CD4-positive, alpha-beta T cell treated with Interleukin-10 for 1 hour (primary cell): Measurements from ENCODE around the gene CCNQ.

Experiments
- DNase-seq: peaks from one replicate; pipeline ENCODE4 v3.0.0-alpha.2; 2020

The CCNQ gene

DNA sequence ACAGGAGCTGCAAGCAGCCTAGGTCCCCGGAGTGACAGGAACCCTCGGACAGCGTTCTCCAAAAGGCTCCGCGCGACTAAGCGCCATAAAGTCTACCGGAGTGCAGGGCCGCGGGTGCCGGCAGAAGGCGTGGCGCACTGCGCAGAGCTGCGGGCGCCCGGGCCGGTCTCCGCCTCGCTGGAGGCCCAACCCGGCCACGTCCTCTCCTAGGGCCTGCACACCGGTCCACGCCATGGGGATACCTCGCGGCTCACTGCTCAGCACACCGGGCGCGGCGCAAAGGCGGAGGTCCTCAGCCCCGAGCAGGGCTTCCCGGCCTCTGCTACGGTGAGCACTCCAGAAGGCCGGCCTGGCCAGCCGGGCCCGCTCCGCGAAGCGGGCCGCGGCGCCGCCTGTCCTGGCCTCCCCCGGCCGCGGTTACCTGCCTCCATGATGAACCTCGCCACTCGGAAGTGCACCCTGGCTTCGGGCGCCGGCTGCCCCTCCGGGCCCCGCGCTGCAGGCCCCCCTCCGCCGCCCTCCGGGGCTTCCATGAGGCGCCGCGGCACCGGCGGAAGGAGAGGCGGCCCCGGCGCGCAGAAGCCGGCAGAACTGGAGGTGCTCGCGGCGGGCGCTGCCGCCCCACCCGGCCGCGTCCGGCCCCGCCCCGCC lies at the start of gene CCNQ:
Gene CCNQ (minus strand): TSS at position 599 of the 651 bp plus-strand sequence. CDS start 66 bp downstream, at position 533.
- no peak for DNase-seq

DNA sequence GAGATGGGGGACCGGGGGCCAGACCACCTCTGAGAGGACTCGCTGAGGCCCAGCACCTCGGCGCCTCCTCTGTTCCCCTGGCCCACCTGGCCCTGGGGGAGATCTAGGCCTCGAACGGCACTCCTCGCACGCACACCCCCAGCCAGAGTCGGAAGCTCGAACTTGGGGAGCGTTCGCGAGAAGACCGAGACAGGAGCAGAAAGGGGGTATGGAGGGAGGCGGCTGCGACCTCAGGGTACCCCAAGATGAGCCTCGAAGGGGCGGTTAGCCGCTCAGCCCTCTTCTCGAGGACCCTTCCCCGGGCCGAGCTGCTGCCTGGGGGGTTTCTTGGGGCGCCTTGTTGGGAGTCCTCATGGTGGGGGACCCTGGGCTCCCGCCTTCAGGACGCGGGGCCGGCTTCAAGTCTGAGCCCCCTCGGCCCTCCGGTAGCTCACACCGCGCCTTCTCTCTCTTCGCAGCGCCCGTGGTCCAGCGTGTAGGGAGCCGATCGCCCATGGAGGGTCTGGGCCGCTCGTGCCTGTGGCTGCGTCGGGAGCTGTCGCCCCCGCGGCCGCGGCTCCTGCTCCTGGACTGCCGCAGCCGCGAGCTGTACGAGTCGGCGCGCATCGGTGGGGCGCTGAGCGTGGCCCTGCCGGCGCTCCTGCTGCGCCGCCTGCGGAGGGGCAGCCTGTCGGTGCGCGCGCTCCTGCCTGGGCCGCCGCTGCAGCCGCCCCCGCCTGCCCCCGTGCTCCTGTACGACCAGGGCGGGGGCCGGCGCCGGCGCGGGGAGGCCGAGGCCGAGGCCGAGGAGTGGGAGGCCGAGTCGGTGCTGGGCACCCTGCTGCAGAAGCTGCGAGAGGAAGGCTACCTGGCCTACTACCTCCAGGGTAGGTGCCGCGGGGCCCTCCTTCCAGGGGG lies 48.8 kb upstream of the CCNQ start:
- no peak for DNase-seq

GRCh38 chrX:153646620-153647373 lies 47.9 kb upstream of the CCNQ start, which contains the start of gene DUSP9:
Gene DUSP9, plus strand, starts transcription at chrX:153647203. Its CDS starts 751 bp downstream, at chrX:153647954.
- DNase-seq: no peak

GRCh38 chrX:153645921-153646488 lies 47.1 kb upstream of the CCNQ start:
- no peak for DNase-seq

- no peak for DNase-seq
Measured at GRCh38 chrX:153645151-153645550, 46.2 kb upstream of the CCNQ start.

DNA sequence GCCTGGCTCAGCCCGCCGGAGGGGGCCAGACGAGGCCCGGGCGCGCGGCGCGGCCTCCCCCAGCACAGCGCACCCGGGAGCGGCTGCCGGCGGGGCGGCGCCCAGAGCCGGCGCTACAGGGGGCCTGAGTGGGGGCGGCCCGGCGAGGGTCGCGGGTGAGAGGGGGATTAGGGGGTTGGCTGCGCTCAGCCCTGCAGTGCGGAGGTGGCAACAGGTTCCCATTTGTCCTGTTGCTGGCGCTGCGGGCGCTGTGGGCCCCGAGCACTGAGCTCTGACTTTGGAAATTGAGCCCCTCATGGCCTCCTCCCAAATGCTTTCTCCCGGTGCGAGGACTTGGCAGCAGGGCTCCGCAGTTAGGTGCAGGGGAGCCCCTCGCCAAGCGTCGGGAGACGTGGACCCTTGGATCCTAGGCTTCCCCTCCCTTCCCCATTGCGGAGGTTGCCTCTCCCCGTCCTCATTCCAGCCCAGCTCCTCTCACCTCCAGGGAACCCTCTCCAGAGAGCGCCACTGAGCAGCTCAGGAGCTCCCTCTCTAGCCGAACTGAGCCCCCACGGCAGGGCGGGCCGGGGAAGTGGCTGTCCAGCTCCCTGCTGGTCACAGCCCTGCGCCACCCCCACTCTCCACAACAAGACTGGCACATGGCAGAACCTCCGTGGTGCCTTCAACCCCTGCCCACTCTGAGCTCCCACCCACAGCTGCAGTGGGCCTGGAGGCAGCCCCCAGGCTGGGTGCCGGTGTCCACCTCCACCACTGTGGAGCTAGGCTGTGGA lies 45.6 kb upstream of the CCNQ start:
- no peak for DNase-seq

DNA sequence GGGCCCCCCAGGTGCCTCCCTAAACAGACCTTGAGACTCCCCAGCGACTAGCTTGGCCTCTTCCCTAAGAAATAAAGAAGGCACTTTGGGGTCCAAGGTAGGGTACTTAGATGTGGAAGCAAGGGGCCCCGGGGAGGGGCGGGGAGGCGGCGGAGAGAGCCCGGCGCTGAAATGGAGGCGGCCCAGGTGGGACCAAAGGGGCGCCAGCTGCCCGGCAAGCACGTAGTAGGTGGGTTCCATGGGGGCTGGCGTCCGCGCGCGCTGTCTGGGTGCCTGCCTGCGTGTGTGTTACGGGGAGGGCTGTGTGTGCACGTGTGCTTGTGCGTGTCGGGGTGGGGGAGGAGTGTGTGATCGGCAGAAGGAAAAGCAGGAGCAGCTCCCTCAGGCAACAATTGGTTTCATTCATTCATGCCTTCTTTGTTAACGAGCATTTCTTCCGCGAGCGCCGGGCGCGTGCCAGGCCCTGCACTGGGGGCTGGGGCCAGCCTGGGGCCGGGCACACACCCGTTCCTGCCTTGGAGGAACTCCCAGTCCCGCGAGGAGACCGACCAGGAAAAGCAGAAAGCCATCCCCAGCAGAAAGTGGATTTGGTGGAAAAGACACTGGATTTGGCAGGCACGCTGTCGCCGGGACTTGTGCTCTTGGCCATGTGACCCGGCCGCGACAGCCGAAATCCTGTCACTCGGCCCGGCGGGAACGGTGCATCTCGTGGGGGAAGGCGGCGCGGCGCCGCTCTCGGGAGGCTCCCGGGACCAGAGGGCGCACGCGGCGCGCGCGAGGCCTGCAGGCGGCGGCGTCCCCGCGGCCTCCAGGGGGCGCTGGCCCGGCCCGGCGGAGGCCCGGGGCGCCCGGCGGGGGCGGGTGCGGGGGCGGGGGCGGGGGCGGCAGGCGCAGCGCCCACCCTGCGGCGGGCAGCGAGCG lies 44.8 kb upstream of the CCNQ start:
- DNase-seq: no peak

DNA sequence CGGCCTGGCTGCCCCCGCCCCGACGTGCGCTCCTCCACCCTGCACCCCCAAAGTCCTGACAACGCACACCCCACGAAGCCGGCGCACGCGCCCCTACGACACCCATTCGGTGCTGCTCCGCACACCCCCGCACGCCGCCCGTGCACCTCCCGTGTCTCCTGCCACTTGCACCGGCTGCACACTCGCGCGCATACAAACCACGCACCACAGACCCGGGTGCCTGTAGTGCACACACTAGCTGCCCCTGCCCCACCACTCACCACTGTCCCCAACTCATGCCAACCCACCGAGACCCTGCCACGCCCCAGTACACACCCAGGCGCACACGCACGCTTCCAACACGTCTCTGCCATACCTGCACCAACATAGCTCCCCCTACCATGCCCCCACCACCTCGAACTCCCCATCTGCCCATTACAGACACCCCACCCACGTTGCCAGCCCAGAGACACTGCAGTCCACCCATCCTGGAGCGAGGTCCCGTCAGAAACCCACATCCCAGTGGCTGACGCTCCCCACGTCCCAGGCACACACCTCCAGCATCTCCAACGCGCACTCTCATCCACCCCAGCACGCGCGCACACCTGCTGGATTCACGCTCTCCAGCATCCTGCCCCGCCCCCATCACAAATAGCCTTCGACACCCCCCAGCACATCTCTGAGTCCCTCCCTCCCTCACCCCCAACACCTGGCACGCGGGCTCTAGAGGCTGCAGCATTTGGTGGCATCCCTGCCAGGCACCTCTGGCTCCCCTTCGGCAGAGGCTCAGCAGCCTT lies 43.9 kb upstream of the CCNQ start:
- no peak for DNase-seq

- DNase-seq: no peak
Measured at GRCh38 chrX:153642051-153642654, 43.2 kb upstream of the CCNQ start.

- DNase-seq: no peak
Measured at GRCh38 chrX:153641627-153642026, 42.7 kb upstream of the CCNQ start.

DNA sequence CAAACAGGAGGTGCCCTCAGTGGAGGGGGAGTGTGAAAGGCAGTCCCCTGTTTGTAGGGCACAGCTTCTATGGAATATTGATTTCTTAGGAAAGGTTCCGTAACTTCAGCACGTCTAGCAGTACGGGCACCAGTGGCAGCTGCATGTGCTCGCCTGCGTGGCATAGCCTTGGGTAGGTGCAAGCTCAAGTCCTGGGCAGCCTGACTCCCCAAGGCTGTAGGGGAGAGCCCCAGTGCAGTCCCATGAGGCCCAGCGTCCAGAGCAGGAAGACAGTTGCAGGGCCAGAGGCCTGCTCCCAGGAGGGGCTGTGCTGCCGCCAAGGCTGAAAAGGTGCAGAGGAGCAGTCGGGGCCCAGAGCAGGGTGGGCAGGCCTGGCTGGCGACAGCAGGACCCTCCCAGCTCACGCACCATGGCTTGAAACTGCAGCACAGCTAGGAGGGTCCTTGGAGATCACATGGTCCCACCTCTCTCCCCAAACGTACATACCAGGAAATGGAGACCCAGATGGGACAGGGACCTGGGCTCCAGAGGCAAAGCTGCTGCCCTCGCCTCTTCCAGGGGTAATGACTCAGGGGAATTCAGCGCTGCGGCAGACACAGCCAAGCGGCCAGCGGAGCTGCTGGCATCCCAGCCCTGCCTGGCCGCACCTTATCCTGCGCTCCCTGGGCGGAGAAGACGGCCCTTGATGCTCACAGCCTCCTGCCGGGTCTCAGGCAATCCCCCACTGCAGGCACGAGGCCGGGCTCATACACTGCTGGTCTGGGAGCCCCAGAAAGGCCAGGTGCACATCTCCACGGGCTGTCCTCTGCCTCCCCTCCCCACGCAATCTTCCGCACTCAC lies 42.0 kb upstream of the CCNQ start:
- no peak for DNase-seq

- DNase-seq: no peak
Measured at GRCh38 chrX:153640045-153640686, 41.2 kb upstream of the CCNQ start.

GRCh38 chrX:153639177-153640044 lies 40.5 kb upstream of the CCNQ start:
- no peak for DNase-seq

- DNase-seq: no peak
Measured at GRCh38 chrX:153638436-153639176, 39.7 kb upstream of the CCNQ start.

DNA sequence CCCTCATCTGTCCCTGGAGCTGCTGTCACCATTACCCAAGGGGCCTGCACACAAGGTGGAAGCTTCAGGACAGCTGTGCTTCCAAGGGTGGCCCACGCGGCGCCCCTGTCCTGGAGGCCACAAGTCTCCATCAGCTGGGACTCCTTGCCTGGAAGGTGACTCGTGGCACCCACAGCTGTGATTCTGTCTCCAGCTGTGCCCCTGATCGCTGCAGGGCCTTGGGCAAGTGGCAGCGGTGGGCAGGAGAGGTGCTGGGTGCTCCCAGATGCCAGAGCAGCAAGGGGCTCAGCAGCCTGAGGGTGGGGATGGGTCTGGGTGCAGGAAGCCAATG lies 39.1 kb upstream of the CCNQ start:
- no peak for DNase-seq

- no peak for DNase-seq
Measured at GRCh38 chrX:153637121-153638040, 38.4 kb upstream of the CCNQ start.
